Measurements from ENCODE around the gene SLC25A40.
"Not testable (repeated sequence)": the region's sequence is repeated elsewhere in the genome, so short reads cannot be mapped to it uniquely, and the experiment has no call there.

SLC25A40 gene

DNA sequence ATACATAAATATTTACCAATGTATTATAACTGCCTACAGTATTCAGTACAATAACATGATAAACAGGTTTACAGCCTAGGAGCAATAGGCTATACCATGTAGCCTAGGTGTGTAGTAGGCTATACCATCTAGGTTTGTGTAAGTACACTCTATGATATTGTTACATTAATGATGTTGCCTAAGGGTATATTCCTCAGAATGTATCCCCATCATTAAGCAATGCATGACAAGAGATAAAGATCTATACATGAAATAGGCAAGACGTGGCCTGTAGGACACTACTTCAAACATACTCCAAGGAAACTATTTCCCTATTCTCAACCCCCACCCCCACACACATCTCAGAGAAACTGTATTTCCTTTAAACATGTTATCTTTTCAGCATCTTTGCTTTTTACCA lies 42.6 kb upstream of the SLC25A40 start:
- H3K36me3 ChIP-seq (ENCODE audit: insufficient read depth), result no peaks in the 10 kb centered on the region
- no peaks in the 10 kb centered on the region for H4K20me1 ChIP-seq (ENCODE audit: insufficient read depth)
- no peak overlapping the region for H2AFZ ChIP-seq (ENCODE audit: low read depth)
- no peak overlapping the region for H3K4me3 ChIP-seq (IDR thresholded peaks at IDR 0.05; ENCODE audit: insufficient read depth, low read depth, low read length)
- H3K4me1 ChIP-seq (ENCODE audit: low read depth, poor library complexity, severe bottlenecking), result peaks cover 19% of the 10 kb centered on the region
- H3K4me2 ChIP-seq, result no peak overlapping the region
- no peaks in the 10 kb centered on the region for H3K79me2 ChIP-seq (ENCODE audit: insufficient read depth, low read depth)
- H3K27me3 ChIP-seq (ENCODE audit: insufficient read depth, low read depth), result no peaks in the 10 kb centered on the region
- no peak overlapping the region for H3K9ac ChIP-seq
- TF ChIP-seq CTCF (conservative IDR thresholded peaks at IDR 0.05; ENCODE audit: low read depth, low read length), result no peak
- H3K27ac ChIP-seq, result no peak overlapping the region

GRCh38 chr7:87912121-87912520 lies 36.0 kb upstream of the SLC25A40 start:
- no peak overlapping the region for H3K9ac ChIP-seq

DNA sequence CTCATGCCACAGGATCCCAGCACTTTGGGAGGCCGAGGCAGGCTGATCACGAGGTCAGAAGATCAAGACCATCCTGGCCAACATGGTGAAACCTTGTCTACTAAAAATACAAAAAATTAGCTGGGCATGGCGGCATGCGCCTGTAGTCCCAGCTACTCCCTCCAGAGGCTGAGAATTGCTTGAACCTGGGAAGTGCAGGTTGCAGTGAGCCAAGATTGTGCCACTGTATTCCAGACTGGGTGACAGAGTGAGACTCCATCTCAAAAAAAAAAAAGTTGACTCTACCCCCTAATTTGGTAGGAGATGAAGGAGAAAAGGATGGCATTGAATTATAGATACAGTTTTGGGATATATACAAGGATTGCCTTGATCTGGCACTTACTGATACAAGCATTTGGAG lies 32.7 kb upstream of the SLC25A40 start:
- H3K79me2 ChIP-seq (ENCODE audit: insufficient read depth, low read depth); H3K4me3 ChIP-seq (IDR thresholded peaks at IDR 0.05; ENCODE audit: insufficient read depth, low read depth, low read length); H3K36me3 ChIP-seq (ENCODE audit: insufficient read depth); H3K27ac ChIP-seq; H3K4me2 ChIP-seq; H3K27me3 ChIP-seq (ENCODE audit: insufficient read depth, low read depth); H4K20me1 ChIP-seq (ENCODE audit: insufficient read depth); H2AFZ ChIP-seq (ENCODE audit: low read depth); H3K9ac ChIP-seq: not testable (repeated sequence)
- peaks cover 11% of the 10 kb centered on the region for H3K4me1 ChIP-seq (ENCODE audit: low read depth, poor library complexity, severe bottlenecking)

More at GRCh38 chr7:87912121-87912520, 36.0 kb upstream of the SLC25A40 start:
- H3K27me3 ChIP-seq (ENCODE audit: insufficient read depth, low read depth), result no peaks in the 10 kb centered on the region
- no peak overlapping the region for H3K4me2 ChIP-seq
- H3K4me3 ChIP-seq (IDR thresholded peaks at IDR 0.05; ENCODE audit: insufficient read depth, low read depth, low read length), result no peak overlapping the region
- no peaks in the 10 kb centered on the region; the same call in 1 of the 2 replicates for H3K36me3 ChIP-seq (ENCODE audit: insufficient read depth)
- H4K20me1 ChIP-seq (ENCODE audit: insufficient read depth), result no peaks in the 10 kb centered on the region
- no peaks in the 10 kb centered on the region for H3K79me2 ChIP-seq (ENCODE audit: insufficient read depth, low read depth)
- no peak overlapping the region for H3K27ac ChIP-seq
- no peak for TF ChIP-seq CTCF (conservative IDR thresholded peaks at IDR 0.05; ENCODE audit: low read depth, low read length)
- no peak overlapping the region for H2AFZ ChIP-seq (ENCODE audit: low read depth)
- H3K4me1 ChIP-seq (ENCODE audit: low read depth, poor library complexity, severe bottlenecking), result peaks cover 1% of the 10 kb centered on the region

GRCh38 chr7:87907136-87907906 lies 31.2 kb upstream of the SLC25A40 start:
- H3K36me3 ChIP-seq (ENCODE audit: insufficient read depth), result not testable (repeated sequence)

DNA sequence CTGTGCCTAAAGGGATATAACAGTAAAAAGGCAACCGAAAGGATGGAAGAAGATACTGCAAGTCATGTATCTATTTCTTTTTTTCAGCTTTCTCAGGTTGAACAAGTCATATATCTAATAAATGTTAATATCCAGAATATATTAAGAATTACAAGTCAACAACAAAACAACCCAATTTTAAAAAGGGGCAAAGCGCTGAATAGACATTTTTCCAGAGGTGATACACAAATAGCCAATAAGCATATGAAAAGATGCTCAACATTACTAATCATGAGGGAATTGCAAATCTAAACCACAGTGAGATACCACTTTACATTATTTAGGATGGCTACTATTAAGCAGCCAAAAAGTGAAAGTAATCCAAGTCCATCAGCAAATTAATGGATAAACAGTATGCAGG lies 23.1 kb upstream of the SLC25A40 start:
- H3K4me2 ChIP-seq, result no peak overlapping the region
- H3K4me3 ChIP-seq (IDR thresholded peaks at IDR 0.05; ENCODE audit: insufficient read depth, low read depth, low read length), result no peak overlapping the region
- H3K36me3 ChIP-seq (ENCODE audit: insufficient read depth), result peaks cover 14% of the 10 kb centered on the region; the same call in 1 of the 2 replicates
- no peaks in the 10 kb centered on the region for H4K20me1 ChIP-seq (ENCODE audit: insufficient read depth)
- no peak overlapping the region for H2AFZ ChIP-seq (ENCODE audit: low read depth)
- peaks cover 3% of the 10 kb centered on the region; the same call in 1 of the 2 replicates for H3K79me2 ChIP-seq (ENCODE audit: insufficient read depth, low read depth)
- H3K27me3 ChIP-seq (ENCODE audit: insufficient read depth, low read depth), result no peaks in the 10 kb centered on the region
- peaks cover 23% of the 10 kb centered on the region for H3K4me1 ChIP-seq (ENCODE audit: low read depth, poor library complexity, severe bottlenecking)
- no peak overlapping the region for H3K27ac ChIP-seq
- no peak for TF ChIP-seq CTCF (conservative IDR thresholded peaks at IDR 0.05; ENCODE audit: low read depth, low read length)
- H3K9ac ChIP-seq, result no peak overlapping the region

More at GRCh38 chr7:87907136-87907906, 31.2 kb upstream of the SLC25A40 start:
- peaks cover 11% of the 10 kb centered on the region for H3K4me1 ChIP-seq (ENCODE audit: low read depth, poor library complexity, severe bottlenecking)
- H3K27me3 ChIP-seq (ENCODE audit: insufficient read depth, low read depth); H2AFZ ChIP-seq (ENCODE audit: low read depth); H3K27ac ChIP-seq; H4K20me1 ChIP-seq (ENCODE audit: insufficient read depth); H3K4me3 ChIP-seq (IDR thresholded peaks at IDR 0.05; ENCODE audit: insufficient read depth, low read depth, low read length); H3K9ac ChIP-seq; H3K4me2 ChIP-seq; H3K79me2 ChIP-seq (ENCODE audit: insufficient read depth, low read depth): not testable (repeated sequence)
